Ovary (tissue), 9 donors: ENCODE data around the gene AANAT. TPM values are rescaled to one million over a fixed set of nuclear protein-coding genes. Genes with fewer than 3 reads are reported as not detected.

Experiments
- DNase-seq, 5 donors: peaks; one replicate each; pipeline ENCODE4 v3.0.0-alpha.2; 2019 to 2020
- H3K27ac ChIP-seq, 2 donors: fragments of 200-600 bp; one replicate each; pipeline versions ENCODE4 v1.5.1 to v1.8.0; 2019 to 2022
- H3K27me3 ChIP-seq: fragments of 200-600 bp; one replicate; pipeline ENCODE4 v1.8.0; 2022
- H3K36me3 ChIP-seq: fragments of 200-600 bp; sonication (generic); one replicate; pipeline ENCODE4 v1.5.1; 2019
- H3K4me1 ChIP-seq: one replicate; pipeline ENCODE4 v1.8.1; 2013; ENCODE audit warnings: mild to moderate bottlenecking, moderate library complexity; ENCODE audit not compliant: insufficient read depth
- H3K4me3 ChIP-seq: fragments of 200-600 bp; sonication (generic); one replicate; pipeline ENCODE4 v1.5.1; 2017
- H3K9me3 ChIP-seq, 2 donors: fragments of 200-600 bp in 1 of 2; sonication (generic) in 1 of 2; one replicate each; pipeline versions ENCODE4 v1.5.1 to v1.8.1; 2013 to 2019; ENCODE audit warnings: mild to moderate bottlenecking in 1 of 2, moderate library complexity in 1 of 2
- EP300 ChIP-seq: sonication (generic); formaldehyde crosslinking; IDR thresholded peaks from one replicate; pipeline ENCODE4 v1.6.1; 2017; ENCODE audit warnings: antibody characterized with exemption
- POLR2A ChIP-seq: fragments of 450-650 bp; IDR thresholded peaks from one replicate; pipeline ENCODE4 v1.6.1; 2017; ENCODE audit warnings: antibody characterized with exemption, mild to moderate bottlenecking, moderate library complexity
- WGBS, 3 donors: extraction: QIAGEN DNeasy Blood & Tissue Kit in 1 of 3; methylation state at CpG; one replicate each; pipeline versions ENCODE4 v1.1.5 to v1.1.7; 2013 to 2017; 5-methylcytosine and 5-hydroxymethylcytosine counted together
- intact Hi-C, 4 donors: fragments of 100-400 bp; cut with DNase I; formaldehyde crosslinking; loops; one replicate each; pipeline versions ENCODE4 v1.11.0 to v1.15.1; 2022 to 2023
- polyA plus RNA-seq, 2 donors: library from polyadenylated mRNA; stranded (reverse); fragments of 200-250 nt in 1 of 2; fragments of 350-450 nt in 1 of 2; fragmentation: Illumina TruSeq in 1 of 2; extraction: RNeasy Lipid Tissue Mini Kit (QIAGEN cat#74804) in 1 of 2; gene quantifications; one replicate each; pipeline ENCODE4 v1.2.3, GENCODE V29; 2013 to 2014
- total RNA-seq, 7 donors: library from RNA; depleted of rRNA in 2 of 7; stranded (reverse); fragments of >200 nt in 2 of 7; fragmentation: NEBNext Ultra II Directional in 3 of 7; extraction: Animal tissue kit (Norgen Biotek cat#: 25700) in 3 of 7; gene quantifications; one replicate each; pipeline versions ENCODE4 v1.1.0 to v1.2.4, GENCODE V29; 2016 to 2023
- TF ChIP-seq, protein P1 (sequence below), 3 donors: fragments of 450-650 bp in 2 of 3; fragments of 200-600 bp in 1 of 3; IDR thresholded peaks; one replicate each; pipeline versions ENCODE4 v1.5.1 to v1.8.0; 2016 to 2022; ENCODE audit warnings: antibody characterized with exemption in 3 of 3, mild to moderate bottlenecking in 1 of 3
- donor health status: DM: no; HTN: no; CAD: no; lungs with moderate emphysema.
- donor health status: DM: no; HTN: no; CAD: no.
- donor health status: Bipolar disorder and iron deficiency.
- donor health status: DM: yes; HTN: yes; CAD: no.
- donor health status: DM: no; HTN: no; CAD: no.
- donor health status: DM: yes; HTN: yes; CAD: no.

The AANAT gene
- total and polyA plus RNA-seq, 9 donors, result not detected

DNA sequence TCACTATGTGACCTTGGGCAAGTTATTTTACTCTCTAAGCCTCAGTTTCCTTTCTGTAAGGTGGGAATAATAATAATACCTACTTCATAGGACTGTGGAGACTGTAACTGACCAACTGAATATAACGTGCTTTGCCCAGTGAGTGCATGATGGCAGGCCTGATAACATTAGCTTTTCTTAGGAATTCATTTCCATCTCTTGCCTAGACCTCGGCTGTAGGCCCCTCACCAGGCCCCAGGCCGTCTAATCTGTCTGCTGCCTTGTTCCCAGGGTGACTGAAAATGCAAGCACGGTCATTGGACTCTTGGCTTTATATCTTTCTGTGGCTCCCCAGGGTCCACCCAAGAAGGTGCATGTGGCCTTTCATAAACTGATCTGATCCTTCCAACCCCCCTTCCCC is 7.7 kb upstream of the AANAT start:
- no peak overlapping the region for H3K27ac ChIP-seq
- H3K9me3 ChIP-seq, result no peaks in the 10 kb centered on the region
- H3K4me1 ChIP-seq, result no peaks in the 10 kb centered on the region
- no peaks in the 10 kb centered on the region for H3K27me3 ChIP-seq
- no peaks in the 10 kb centered on the region for H3K36me3 ChIP-seq
- intact Hi-C loops, result loop anchor here in 1 of 4 donors (10.0 kb wide), 1 partner anchor 55 kb away; no protein-coding TSS in a partner anchor
- DNase-seq, result no peak
- no peak for TF ChIP-seq EP300
- TF ChIP-seq, protein P1, sequence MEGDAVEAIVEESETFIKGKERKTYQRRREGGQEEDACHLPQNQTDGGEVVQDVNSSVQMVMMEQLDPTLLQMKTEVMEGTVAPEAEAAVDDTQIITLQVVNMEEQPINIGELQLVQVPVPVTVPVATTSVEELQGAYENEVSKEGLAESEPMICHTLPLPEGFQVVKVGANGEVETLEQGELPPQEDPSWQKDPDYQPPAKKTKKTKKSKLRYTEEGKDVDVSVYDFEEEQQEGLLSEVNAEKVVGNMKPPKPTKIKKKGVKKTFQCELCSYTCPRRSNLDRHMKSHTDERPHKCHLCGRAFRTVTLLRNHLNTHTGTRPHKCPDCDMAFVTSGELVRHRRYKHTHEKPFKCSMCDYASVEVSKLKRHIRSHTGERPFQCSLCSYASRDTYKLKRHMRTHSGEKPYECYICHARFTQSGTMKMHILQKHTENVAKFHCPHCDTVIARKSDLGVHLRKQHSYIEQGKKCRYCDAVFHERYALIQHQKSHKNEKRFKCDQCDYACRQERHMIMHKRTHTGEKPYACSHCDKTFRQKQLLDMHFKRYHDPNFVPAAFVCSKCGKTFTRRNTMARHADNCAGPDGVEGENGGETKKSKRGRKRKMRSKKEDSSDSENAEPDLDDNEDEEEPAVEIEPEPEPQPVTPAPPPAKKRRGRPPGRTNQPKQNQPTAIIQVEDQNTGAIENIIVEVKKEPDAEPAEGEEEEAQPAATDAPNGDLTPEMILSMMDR (IDR thresholded peaks at IDR 0.05), result no peak
- no peak for TF ChIP-seq POLR2A
- WGBS, 3 donors, result 80 to 90% (median 83%) methylated on average over 4 of the region's 4 CpGs
- no peak overlapping the region for H3K4me3 ChIP-seq

DNA sequence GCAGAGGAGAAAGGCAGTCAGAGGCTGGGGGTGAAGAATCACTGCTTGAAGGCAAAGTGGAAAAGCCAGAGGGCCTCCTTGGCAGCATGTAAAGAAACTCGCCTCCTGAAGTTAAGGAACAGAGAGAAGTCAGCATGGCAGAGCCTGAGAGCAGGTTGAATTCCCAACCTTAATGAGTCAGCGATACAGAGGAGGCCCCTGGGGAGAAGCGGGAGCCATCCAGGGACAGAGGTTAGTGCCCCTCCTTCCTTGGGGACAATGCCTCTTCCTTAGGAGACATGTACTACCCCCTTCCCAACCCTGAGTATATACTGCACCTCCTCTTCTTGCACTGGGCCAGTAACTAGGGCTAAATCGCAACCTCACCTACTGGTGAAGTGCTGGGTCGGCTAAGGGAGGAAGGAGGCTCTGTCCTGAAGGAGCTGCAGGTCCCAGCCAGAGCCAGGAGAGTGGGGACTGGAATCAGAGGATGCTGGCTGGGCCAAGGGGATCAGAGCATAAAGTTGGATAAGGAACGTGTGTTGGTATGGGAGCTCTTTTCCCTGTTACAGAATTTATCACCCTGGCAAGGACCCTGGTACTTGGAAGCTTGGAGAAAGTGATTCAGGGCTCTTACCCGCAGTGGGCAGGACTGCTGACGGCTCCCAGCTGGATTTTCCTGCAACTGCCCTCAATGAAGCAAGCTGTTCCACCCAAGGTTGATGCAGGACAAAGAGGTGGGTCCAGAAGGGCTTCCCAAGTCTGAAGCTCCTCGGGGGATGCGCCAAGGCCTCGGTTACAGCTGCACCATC is 5.4 kb upstream of the AANAT start:
- intact Hi-C loops, result no loop called here
- TF ChIP-seq EP300, result no peak
- Histone ChIP-seq H3K9me3 (no peaks in the 10 kb centered on the region), H3K4me1 (no peaks in the 10 kb centered on the region), H3K27ac (no peak overlapping the region), H3K27me3 (no peaks in the 10 kb centered on the region), H3K36me3 (no peaks in the 10 kb centered on the region), H3K4me3 (no peak overlapping the region)
- 54 to 68% (median 61%) methylated on average over 10 to 11 of the region's 11 CpGs for WGBS, 3 donors
- no peak for DNase-seq

DNA sequence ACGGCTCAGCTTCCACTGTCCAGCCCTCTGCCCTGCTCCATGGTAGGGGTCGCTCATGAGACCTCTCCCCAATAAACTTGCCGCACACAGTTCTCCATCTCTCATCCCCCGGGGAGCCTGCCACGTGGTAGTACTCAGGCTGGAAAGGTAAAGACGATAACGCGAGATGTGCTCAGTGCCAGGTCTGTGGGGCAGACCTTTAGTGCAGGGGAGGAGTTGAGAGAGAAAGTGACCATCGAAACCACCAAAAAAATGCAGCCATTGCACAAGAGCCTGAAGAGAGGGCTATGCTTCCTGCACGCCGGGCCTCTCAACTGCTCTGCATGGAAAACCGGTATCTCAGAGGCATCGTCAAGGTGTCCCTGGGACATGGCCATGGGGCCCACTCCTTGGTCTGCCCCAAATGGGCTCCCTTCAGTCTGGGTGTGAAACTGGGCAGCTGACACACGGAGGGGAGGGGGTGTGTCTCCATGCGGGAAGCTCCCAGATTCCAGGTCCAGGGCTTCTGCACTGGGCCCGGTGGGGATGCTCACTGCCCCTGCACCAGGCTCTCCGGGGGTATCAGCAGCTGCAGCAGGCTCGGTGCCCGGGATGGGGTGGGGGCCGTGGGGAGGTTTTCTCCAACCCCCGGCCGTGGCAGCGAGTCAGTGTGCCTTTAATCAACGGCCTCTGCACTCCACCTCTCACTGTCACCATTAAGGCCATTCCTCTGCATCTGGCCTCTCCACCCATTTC is 4.7 kb upstream of the AANAT start:
- Histone ChIP-seq H3K36me3 (no peaks in the 10 kb centered on the region), H3K27me3 (no peaks in the 10 kb centered on the region), H3K4me1 (no peaks in the 10 kb centered on the region), H3K9me3 (no peaks in the 10 kb centered on the region), H3K27ac (no peak overlapping the region), H3K4me3 (no peak overlapping the region)
- 72 to 76% (median 75%) methylated on average over 24 of the region's 24 CpGs for WGBS, 3 donors
- no peak for DNase-seq
- intact Hi-C loops, result no loop called here
- TF ChIP-seq, protein P1 (IDR thresholded peaks at IDR 0.05), result no peak
- no peak for TF ChIP-seq POLR2A
- TF ChIP-seq EP300, result no peak

DNA sequence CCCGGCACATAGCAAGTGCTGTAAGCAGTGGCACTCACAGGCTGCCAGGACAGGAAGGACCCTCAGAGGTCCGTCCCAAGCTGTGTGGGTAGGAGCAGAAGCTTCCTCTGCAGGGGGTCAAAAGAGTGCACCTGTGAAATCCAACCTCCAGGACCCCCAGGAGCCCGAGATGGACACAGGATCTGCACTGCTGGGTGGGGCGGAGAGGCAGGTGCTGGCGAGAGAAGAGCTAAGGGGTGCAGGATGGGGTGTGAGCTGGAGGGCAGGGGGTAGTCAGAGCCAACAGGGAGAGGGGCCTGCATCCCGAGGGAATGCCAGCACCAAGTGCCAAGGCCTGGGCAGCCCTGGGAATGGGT is 650 bp upstream of the AANAT start:
- H3K27ac ChIP-seq, result no peak overlapping the region
- H3K27me3 ChIP-seq, result no peaks in the 10 kb centered on the region
- H3K4me1 ChIP-seq, result no peaks in the 10 kb centered on the region
- no peak overlapping the region for H3K4me3 ChIP-seq
- TF ChIP-seq, protein P1 (IDR thresholded peaks at IDR 0.05), result no peak
- no peak for TF ChIP-seq POLR2A
- TF ChIP-seq EP300, result no peak
- WGBS, 3 donors, result 81 to 94% (median 84%) methylated on average over 6 of the region's 6 CpGs
- H3K36me3 ChIP-seq, result no peaks in the 10 kb centered on the region
- intact Hi-C loops, result loop anchor here (1.0 to 2.0 kb wide), 2 partner anchors 40 kb away; no protein-coding TSS in a partner anchor
- no peaks in the 10 kb centered on the region for H3K9me3 ChIP-seq
- DNase-seq, result no peak
